ENCODE measurements around the gene SEMA5A. TPM values are rescaled to one million over a fixed set of nuclear protein-coding genes. Genes with fewer than 3 reads are reported as not detected.

Gene SEMA5A
- total RNA-seq, 2 donors from 2014 or later = 0.14 to 0.23 TPM

DNA sequence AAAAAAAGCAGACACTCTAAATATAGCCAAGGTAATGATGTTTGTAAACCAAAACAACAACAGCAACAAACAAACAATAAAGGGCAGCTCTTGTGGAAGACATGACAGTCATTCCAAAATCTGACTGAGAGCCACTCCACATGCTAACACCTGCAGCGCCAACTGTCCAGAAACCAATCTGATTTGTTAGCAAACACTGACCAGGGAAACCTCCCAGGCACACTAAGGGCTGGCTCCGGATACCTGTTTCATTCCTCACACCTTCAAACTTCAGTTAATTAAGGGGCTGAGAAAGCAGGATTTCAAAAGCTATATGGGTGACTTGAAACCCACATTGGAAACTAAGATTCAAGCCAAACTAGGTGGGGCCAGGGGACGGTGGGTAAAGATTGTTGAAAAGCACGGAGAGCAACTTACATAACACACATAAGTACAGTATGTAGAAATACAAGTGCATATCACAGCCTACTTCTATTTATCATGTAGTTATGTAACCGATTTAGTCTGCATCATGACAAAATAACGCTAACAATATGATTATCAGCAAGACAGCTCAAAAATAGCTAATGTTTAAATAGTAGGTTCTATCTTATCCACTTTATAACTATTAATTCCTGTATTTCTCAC is 203.6 kb downstream of the SEMA5A start:
- Mint-ChIP-seq H3K36me3 (ENCODE audit: insufficient read depth in 2 of 2) (peaks cover 3% of the 10 kb centered on the region in 2 donors), H3K4me1 (ENCODE audit: low read depth) (no peaks in the 10 kb centered on the region), H3K27ac (no peak overlapping the region), H3K27me3 (ENCODE audit: low read depth) (no peaks in the 10 kb centered on the region), H3K4me3 (no peak overlapping the region), H3K9me3 (peaks cover 6 to 10% of the 10 kb centered on the region in 2 donors)
- no peak for DNase-seq
- no peak for ATAC-seq (replicated peaks in 1 of 2)

DNA sequence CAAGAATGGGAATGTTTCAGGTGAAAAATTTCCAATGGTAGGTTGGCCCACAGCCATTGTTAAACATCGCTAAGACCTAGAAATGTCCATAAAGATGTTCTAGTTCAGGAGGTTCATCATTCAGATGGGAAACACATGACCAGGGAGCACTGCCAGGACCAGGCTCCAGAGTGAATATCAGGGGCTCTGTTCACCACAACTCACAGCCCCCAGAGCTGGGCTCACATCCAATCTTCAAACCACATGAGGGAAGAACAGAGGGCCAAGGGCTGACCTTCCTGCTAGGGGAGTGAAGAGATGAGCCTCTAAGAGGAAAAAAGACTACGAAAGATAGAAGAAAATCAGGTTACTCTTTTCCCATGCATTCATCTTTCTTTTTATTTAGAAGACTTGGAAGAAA is 205.8 kb downstream of the SEMA5A start:
- H3K36me3 Mint-ChIP-seq (ENCODE audit: insufficient read depth in 2 of 2) = peaks cover 3% of the 10 kb centered on the region in 2 donors
- no peak overlapping the region for H3K4me3 Mint-ChIP-seq
- H3K4me1 Mint-ChIP-seq (ENCODE audit: low read depth) = no peaks in the 10 kb centered on the region

DNA sequence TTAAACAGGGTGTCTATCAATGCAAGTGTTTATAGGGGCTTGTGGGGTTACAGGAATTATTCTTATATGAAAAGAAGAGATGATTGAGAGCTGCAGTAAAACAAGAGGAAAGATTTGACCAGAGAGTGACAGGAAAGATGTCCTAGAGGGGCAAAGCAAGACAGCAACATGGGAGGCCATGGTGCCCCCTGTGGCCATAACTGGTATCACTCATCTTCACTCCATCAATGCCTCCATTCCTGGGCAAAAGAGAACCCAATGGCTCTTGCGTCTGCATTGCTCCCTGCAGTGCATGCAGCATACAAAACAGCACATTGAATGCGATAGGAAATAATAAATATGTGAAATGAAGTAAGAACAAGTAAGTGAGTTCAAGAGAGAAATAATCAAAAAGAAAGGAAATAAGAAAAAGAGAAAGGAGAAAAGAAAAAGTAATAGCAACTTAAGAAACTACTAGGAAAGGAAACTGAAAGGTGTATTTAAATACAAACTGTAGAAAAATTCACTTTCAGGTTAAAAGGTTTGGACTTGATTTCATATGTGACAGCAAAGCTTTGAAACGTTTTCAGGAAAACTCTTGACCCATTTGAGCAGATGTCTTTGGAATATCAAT is 206.6 kb downstream of the SEMA5A start:
- Mint-ChIP-seq H3K36me3 (ENCODE audit: insufficient read depth in 2 of 2) (peaks cover 3% of the 10 kb centered on the region in 2 donors), H3K9me3 (peaks cover 8 to 10% of the 10 kb centered on the region in 2 donors), H3K27me3 (ENCODE audit: low read depth) (no peaks in the 10 kb centered on the region), H3K4me1 (ENCODE audit: low read depth) (no peaks in the 10 kb centered on the region), H3K4me3 (no peak overlapping the region), H3K27ac (no peak overlapping the region)
- no peak for ATAC-seq (replicated peaks in 1 of 2)
- DNase-seq = no peak

More for the DNA sequence above, 205.8 kb downstream of the SEMA5A start:
- no peaks in the 10 kb centered on the region for H3K27me3 Mint-ChIP-seq (ENCODE audit: low read depth)
- H3K27ac Mint-ChIP-seq = no peak overlapping the region
- ATAC-seq (replicated peaks in 1 of 2) (no peak), DNase-seq (no peak)
- H3K9me3 Mint-ChIP-seq = peaks cover 8 to 10% of the 10 kb centered on the region in 2 donors

DNA sequence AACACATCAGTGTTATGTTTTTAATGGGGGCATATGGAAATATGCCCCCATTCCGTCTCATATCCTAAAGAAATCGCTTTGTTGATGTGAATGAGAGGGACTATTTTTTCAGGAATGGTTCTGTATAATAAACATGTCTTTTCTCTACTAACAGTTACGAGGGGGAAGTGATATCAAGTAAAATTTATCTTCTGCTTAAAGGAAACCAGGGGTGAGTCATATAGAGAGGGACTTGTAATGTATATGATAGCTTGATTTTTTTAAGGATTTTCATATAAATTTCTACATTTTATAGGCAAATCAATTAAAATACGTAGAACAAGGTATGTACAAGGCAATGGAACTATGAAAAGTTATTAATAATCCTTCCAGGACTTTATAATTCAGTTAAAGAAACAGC is 207.1 kb downstream of the SEMA5A start:
- Mint-ChIP-seq H3K36me3 (ENCODE audit: insufficient read depth in 2 of 2) (peaks cover 3% of the 10 kb centered on the region in 2 donors), H3K4me1 (ENCODE audit: low read depth) (no peaks in the 10 kb centered on the region), H3K27me3 (ENCODE audit: low read depth) (no peaks in the 10 kb centered on the region), H3K9me3 (peaks cover 8 to 10% of the 10 kb centered on the region in 2 donors), H3K4me3 (no peak overlapping the region), H3K27ac (no peak overlapping the region)
- DNase-seq = no peak
- ATAC-seq (replicated peaks in 1 of 2) = no peak

DNA sequence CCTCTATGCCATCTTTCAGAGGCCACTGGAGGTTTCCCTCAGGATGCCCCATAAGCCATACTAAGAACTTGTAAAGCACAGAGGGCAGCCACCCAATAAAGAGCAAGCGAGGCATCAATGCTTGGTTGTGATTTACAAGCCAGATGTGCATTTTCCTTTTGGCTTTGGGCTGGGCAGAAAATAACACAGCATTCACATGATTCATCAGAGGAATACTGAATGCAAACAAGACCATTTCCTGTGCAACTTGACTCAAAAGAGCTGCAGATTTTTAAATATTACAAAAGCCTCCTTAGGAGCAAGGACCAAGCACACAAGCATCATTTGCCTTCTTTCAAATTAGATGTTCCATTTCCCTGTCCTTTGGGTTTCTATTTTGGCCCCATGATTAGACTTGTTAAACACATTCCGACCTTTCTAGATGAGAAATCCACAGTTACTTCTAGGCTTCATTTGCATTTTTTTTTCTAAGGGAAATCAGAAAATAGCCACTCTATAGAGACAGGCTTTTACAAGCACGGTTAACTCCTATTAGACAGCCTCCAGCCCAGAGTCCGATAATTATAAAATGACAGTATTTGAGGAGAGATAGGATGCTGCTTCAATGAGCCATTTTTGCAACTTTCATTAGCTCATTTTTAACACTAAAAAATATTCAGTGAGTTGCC is 207.8 kb downstream of the SEMA5A start:
- H3K36me3 Mint-ChIP-seq (ENCODE audit: insufficient read depth in 2 of 2) = peaks cover 3% of the 10 kb centered on the region in 2 donors
- ATAC-seq (replicated peaks in 1 of 2) = no peak
- DNase-seq = no peak
- H3K4me1 Mint-ChIP-seq (ENCODE audit: low read depth) = no peaks in the 10 kb centered on the region
- H3K27me3 Mint-ChIP-seq (ENCODE audit: low read depth) = no peaks in the 10 kb centered on the region
- no peak overlapping the region for H3K4me3 Mint-ChIP-seq
- no peak overlapping the region for H3K27ac Mint-ChIP-seq
- peaks cover 8 to 10% of the 10 kb centered on the region in 2 donors for H3K9me3 Mint-ChIP-seq

DNA sequence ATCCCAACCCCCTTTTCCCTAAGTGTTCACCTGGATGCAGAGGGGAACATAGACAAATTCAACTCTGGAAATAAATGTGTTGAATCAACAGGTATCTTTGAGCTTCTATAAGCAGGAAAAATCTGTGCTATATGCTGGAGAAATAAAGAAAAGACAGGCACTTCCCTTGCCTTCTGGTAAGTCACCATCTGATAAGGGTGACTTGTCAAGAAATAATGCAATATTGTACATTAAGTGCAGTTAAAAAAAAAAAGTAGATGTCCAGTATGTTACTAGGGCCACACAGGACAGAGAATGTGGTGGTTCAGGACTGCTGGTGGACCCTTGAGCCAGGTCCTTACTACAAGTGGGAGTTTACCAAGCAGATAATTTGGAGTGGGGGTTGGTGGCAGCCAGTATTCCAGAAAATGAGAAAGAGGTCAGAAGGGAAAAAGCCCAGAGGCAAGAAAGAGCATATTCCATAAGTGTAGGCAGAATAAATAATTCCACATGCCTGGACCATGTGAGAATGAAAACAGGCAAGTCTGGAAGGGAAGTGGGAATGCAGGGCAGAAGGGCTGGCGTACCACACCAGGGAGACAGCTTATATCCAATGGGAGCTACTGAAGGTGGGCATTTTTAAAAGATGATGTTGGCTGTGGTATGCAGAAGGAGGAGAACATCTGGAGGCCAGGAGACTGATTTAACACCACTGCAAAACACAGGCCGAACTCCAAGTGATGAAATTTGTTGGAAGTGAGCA is 209.9 kb downstream of the SEMA5A start:
- no peaks in the 10 kb centered on the region for H3K27me3 Mint-ChIP-seq (ENCODE audit: low read depth)
- no peaks in the 10 kb centered on the region for H3K4me1 Mint-ChIP-seq (ENCODE audit: low read depth)
- no peak overlapping the region for H3K4me3 Mint-ChIP-seq
- DNase-seq (no peak), ATAC-seq (replicated peaks in 1 of 2) (no peak)
- no peak overlapping the region for H3K27ac Mint-ChIP-seq
- peaks cover 5 to 7% of the 10 kb centered on the region in 2 donors for H3K9me3 Mint-ChIP-seq
- peaks cover 3% of the 10 kb centered on the region in 2 donors for H3K36me3 Mint-ChIP-seq (ENCODE audit: insufficient read depth in 2 of 2)

DNA sequence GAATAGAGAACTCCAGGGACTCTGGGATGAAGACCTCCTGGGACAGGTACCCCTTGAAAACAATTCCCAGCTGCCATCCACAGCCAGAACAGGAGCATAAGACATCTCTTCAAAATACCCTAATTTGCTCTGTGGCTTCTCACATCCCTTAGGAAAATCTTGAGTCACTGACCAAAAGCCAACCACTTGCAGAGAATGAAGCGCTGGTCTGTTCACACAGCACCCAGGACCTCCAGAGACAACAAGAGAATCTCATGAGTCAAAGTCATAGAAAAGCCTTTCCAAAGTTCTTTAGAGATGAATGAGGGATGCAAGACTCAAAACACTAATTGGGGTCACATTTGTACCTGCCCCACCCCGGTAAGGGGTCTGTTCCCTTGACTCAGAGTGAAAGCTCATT is 210.6 kb downstream of the SEMA5A start:
- no peak for ATAC-seq (replicated peaks in 1 of 2)
- Mint-ChIP-seq H3K9me3 (peaks cover 1 to 4% of the 10 kb centered on the region in 2 donors), H3K27ac (no peak overlapping the region), H3K4me3 (no peak overlapping the region), H3K36me3 (ENCODE audit: insufficient read depth in 2 of 2) (peaks cover 1 to 3% of the 10 kb centered on the region in 2 donors), H3K27me3 (ENCODE audit: low read depth) (no peaks in the 10 kb centered on the region), H3K4me1 (ENCODE audit: low read depth) (no peaks in the 10 kb centered on the region)
- DNase-seq = no peak

DNA sequence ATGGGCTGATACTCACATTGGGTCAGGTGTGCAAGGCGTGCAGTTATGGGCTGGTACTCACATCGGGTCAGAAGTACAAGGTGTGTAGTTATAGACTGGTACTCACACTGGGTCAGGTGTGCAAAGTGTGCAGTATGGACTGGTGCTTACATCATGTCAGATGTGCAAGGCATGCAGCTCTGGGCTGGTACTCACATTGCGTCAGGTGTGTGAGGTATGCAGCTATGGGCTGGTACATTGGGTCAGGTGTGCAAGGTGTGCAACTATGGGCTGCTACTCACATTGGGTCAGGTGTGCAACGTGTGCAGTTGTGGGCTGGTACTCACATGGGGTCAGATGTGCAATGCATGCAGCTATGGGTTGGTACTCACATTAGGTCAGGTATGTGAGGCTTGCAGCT is 213.8 kb downstream of the SEMA5A start:
- Mint-ChIP-seq H3K9me3 (peaks cover 1 to 4% of the 10 kb centered on the region in 2 donors), H3K27ac (no peak overlapping the region), H3K27me3 (ENCODE audit: low read depth) (no peaks in the 10 kb centered on the region), H3K36me3 (ENCODE audit: insufficient read depth in 2 of 2) (no peaks in the 10 kb centered on the region), H3K4me3 (no peak overlapping the region), H3K4me1 (ENCODE audit: low read depth) (no peaks in the 10 kb centered on the region)
- DNase-seq (no peak), ATAC-seq (replicated peaks in 1 of 2) (no peak)

DNA sequence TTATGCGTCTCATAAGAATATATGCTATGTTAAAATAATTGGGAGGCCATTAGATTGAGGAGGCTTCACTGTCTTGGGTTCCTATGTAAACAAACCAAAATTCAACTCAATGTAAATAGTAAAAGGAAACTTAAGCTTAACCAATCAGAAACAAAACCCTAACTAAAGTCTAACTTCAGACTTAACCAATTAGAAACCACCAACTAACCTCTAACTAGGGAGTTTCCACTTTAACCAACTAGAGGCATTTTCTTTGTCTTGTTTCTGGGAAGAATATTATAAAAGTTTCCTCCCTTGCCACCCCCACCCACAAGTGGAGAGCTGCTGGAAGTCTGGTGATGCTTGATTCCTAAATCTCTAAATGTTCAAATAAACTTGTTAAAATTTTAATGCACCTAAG is 214.5 kb downstream of the SEMA5A start:
- H3K4me1 Mint-ChIP-seq (ENCODE audit: low read depth) = no peaks in the 10 kb centered on the region
- no peak for DNase-seq
- H3K4me3 Mint-ChIP-seq = no peak overlapping the region
- no peaks in the 10 kb centered on the region for H3K36me3 Mint-ChIP-seq (ENCODE audit: insufficient read depth in 2 of 2)
- no peak for ATAC-seq (replicated peaks in 1 of 2)
- no peak overlapping the region for H3K27ac Mint-ChIP-seq
- H3K27me3 Mint-ChIP-seq (ENCODE audit: low read depth) = no peaks in the 10 kb centered on the region
- H3K9me3 Mint-ChIP-seq = peaks cover 1 to 4% of the 10 kb centered on the region in 2 donors

DNA sequence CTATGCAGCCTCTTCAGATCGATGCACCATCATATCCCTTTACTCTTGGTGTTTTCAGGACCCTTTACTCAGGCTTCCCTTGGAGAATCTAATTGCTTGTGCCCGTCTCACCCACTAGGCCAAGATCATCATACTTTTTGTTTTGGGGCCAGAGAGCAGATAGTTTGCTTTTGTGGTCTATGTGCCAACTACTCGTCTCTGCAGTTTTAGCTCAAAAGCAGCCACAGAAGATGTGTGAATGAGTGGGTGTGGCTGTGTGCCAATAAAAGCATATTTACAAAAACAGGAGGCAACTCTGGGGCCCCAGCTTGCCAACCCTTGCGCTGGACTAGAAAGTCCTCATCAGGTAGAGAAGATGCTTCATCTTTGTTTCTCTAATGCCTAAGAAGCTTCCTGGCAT is 216.8 kb downstream of the SEMA5A start:
- no peaks in the 10 kb centered on the region for H3K4me1 Mint-ChIP-seq (ENCODE audit: low read depth)
- H3K27ac Mint-ChIP-seq = no peak overlapping the region

DNA sequence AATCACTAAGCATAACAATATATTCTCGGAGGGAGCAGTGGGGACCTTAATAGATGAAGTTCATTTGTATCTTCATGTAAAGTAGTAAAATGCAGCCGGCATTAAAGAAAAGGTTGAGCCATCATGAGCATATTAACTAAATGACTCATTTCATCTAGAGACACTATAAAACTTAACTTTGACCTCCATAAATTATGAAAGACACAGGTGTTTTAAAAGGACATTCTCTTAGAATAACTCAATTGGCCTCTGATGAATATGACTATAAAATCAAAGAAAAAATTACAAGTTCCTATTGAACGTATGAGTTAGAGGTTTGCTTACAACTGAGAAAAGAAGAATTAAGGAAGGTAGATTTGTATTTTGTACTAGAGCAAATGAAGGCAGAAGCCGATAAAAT is 220.3 kb downstream of the SEMA5A start:
- H3K27me3 Mint-ChIP-seq (ENCODE audit: low read depth) = no peaks in the 10 kb centered on the region
- no peak overlapping the region for H3K4me3 Mint-ChIP-seq
- DNase-seq (no peak), ATAC-seq (replicated peaks in 1 of 2) (no peak)
- no peaks in the 10 kb centered on the region for H3K4me1 Mint-ChIP-seq (ENCODE audit: low read depth)
- peaks cover 0 to 6% of the 10 kb centered on the region in 2 donors for H3K9me3 Mint-ChIP-seq
- no peaks in the 10 kb centered on the region for H3K36me3 Mint-ChIP-seq (ENCODE audit: insufficient read depth in 2 of 2)
- no peak overlapping the region for H3K27ac Mint-ChIP-seq

More for the DNA sequence above, 216.8 kb downstream of the SEMA5A start:
- ATAC-seq (replicated peaks in 1 of 2) (no peak), DNase-seq (no peak)
- H3K4me3 Mint-ChIP-seq = no peak overlapping the region
- no peaks in the 10 kb centered on the region for H3K27me3 Mint-ChIP-seq (ENCODE audit: low read depth)
- peaks cover 0 to 4% of the 10 kb centered on the region in 2 donors for H3K9me3 Mint-ChIP-seq
- H3K36me3 Mint-ChIP-seq (ENCODE audit: insufficient read depth in 2 of 2) = no peaks in the 10 kb centered on the region

DNA sequence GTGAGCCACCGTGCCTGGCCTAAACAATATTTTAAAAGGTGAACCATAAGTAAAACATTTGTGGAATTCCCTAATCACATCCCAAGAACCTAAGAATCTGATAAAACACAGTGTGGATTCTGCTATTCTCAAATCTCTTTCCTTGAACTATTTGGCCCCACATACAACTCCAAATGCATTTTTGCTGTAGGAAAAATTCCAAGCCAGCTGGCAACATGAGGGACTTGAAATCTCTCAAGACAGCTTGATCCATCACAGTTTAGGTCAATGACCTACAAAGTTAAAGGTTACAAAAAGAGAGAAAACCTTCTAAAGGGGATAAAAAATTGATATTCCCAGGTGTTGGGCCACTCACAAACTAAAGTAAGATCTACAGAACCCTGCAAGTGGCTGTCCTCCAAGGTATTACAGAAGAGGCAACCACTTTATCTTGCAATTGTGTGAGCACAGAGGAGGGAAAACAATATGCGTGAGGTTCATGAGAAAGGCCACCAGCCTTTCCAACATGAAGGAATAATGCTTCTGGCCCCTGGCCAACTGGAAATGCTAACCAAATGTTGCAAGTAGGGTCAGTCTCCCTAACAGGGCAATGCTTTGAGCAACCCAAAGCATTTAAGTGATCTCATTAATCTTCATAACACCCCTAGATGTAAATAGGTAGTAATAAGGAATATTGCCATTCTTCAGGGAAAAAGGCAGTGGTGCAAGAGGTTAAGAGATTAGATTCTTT is 221.4 kb downstream of the SEMA5A start:
- Mint-ChIP-seq H3K36me3 (ENCODE audit: insufficient read depth in 2 of 2) (no peaks in the 10 kb centered on the region), H3K4me3 (no peak overlapping the region), H3K4me1 (ENCODE audit: low read depth) (no peaks in the 10 kb centered on the region), H3K9me3 (peaks cover 0 to 6% of the 10 kb centered on the region in 2 donors), H3K27me3 (ENCODE audit: low read depth) (no peaks in the 10 kb centered on the region), H3K27ac (no peak overlapping the region)
- no peak for ATAC-seq (replicated peaks in 1 of 2)
- DNase-seq = no peak
